H54 (cell line): ENCODE results near the gene NFKBIA.
"Not testable (repeated sequence)": the region's sequence is repeated elsewhere in the genome, so short reads cannot be mapped to it uniquely, and the experiment has no call there.

Experiments
- DNase-seq: peaks from one replicate; pipeline ENCODE4 v3.0.0; 2011; ENCODE audit warnings: low spot score, mixed read lengths; ENCODE audit not compliant: insufficient read length
- FAIRE-seq: peaks from 3 replicates; lab custom pipeline; 2011; peaks lifted over from hg19 to GRCh38; lab: Jason Lieb, UNC
- POLR2A ChIP-seq: IDR thresholded peaks from 2 replicates; pipeline ENCODE4 v1.6.1; 2011; ENCODE audit warnings: low read depth, mild to moderate bottlenecking, low read length

Gene NFKBIA, protein sequence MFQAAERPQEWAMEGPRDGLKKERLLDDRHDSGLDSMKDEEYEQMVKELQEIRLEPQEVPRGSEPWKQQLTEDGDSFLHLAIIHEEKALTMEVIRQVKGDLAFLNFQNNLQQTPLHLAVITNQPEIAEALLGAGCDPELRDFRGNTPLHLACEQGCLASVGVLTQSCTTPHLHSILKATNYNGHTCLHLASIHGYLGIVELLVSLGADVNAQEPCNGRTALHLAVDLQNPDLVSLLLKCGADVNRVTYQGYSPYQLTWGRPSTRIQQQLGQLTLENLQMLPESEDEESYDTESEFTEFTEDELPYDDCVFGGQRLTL

DNA sequence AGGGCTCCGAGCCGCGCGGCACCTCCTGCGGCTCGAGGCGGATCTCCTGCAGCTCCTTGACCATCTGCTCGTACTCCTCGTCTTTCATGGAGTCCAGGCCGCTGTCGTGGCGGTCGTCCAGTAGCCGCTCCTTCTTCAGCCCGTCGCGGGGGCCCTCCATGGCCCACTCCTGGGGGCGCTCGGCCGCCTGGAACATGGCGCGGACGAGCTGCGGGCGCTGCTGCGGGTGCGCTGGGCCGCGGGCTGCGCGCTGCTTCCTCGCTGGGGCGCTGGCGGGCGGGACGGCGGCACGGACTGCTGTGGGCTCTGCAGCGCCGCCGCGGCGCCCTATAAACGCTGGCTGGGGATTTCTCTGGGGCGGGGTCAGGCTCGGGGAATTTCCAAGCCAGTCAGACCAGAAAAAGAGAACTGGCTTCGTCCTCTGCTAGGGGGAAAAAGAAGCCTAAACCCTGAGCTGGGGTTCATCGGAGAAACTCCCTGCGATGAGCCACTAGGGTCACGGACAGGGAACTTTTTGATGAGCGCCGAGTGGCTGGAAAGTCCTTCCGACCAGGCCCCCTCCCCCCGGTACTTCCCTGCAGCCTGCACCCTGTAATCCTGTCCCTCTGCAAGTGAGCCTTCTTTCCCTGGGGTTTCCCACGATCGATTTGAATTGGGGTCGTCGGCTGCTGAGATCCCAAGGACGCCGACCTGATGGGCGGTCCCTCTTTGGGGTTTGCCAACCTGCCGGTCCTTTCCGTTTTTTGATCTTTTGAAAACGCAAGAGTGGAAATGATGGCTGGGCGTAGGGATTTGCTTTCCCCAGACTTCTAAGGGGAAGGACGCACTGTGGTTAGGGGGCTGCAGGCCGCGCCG is at the start of gene NFKBIA:
Gene NFKBIA (minus strand): TSS at position 301 of the 855 bp plus-strand sequence. CDS start 105 bp downstream, at position 196.
- FAIRE-seq (no peak), DNase-seq (peak; percentile 38)
- peak; percentile 92 for TF ChIP-seq POLR2A

GRCh38 chr14:35446450-35446849 is 41.9 kb upstream of the NFKBIA start:
- TF ChIP-seq POLR2A = no peak
- DNase-seq (no peak), FAIRE-seq (no peak)

DNA sequence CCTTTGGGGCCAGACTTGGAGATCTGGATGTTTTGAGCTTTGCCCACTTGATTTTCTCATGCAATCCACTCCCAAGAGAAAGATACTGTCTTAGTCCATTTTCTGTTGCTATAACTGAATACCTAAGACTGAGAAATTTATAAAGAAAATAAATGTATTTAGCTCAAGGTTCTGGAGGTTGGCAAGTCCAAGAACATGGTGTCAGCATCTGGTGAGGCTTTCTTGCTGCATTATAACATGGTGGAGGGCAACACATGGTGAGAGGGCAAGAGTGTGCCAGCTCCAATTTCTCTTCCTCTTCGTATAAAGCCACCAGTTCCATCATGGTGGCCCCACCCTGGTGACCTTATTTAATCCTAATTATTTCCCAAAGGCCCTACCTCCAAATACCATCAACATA is 39.6 kb upstream of the NFKBIA start:
- FAIRE-seq (no peak), DNase-seq (no peak)
- no peak for TF ChIP-seq POLR2A

GRCh38 chr14:35441160-35441559 is 36.6 kb upstream of the NFKBIA start:
- FAIRE-seq = no peak
- TF ChIP-seq POLR2A = no peak
- DNase-seq = no peak

- DNase-seq (no peak), FAIRE-seq (no peak)
- no peak for TF ChIP-seq POLR2A
Observed at GRCh38 chr14:35438910-35439713, 34.6 kb upstream of the NFKBIA start.

GRCh38 chr14:35438492-35438891 is 33.9 kb upstream of the NFKBIA start:
- DNase-seq, FAIRE-seq: not testable (repeated sequence)

DNA sequence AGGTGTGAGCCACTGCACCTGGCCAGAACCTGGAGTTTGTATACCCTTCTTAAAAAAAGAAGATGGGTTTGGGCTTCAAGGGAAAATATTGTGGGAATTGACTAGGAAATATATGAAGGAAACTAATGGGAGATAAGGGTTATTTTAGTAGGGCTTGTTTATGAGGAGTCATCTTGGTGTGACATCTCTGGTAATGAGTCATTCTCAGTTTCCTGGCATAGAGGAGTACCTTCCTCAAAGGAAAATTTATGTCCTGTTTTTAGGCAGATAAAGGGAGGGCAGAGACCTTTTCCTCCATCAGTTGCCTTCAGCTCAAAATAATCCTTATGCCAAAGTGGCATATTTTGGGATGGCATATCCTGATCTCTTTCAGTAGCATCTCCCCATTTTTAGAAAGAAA is 30.6 kb upstream of the NFKBIA start:
- no peak for TF ChIP-seq POLR2A
- DNase-seq = no peak
- no peak for FAIRE-seq

DNA sequence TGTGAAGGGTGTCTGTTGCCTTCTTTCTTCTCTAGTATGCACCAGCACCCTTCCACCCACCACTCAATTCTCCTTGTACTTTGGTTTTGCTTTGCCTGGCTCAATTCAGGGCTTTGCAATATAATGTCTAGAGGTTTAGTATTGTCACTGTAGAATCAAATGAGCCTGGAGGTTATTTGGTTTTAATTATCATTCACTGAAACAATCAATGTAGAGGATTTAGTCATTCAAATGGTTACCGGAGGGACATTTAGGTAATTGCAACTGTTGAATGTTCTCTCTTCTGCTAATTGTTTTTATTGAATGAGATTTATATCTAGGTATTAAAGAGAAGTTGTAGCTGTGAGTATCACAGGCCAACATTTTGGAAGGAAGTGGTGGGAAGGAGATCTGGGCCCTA is 29.3 kb upstream of the NFKBIA start:
- FAIRE-seq (no peak), DNase-seq (no peak)
- TF ChIP-seq POLR2A = no peak

DNA sequence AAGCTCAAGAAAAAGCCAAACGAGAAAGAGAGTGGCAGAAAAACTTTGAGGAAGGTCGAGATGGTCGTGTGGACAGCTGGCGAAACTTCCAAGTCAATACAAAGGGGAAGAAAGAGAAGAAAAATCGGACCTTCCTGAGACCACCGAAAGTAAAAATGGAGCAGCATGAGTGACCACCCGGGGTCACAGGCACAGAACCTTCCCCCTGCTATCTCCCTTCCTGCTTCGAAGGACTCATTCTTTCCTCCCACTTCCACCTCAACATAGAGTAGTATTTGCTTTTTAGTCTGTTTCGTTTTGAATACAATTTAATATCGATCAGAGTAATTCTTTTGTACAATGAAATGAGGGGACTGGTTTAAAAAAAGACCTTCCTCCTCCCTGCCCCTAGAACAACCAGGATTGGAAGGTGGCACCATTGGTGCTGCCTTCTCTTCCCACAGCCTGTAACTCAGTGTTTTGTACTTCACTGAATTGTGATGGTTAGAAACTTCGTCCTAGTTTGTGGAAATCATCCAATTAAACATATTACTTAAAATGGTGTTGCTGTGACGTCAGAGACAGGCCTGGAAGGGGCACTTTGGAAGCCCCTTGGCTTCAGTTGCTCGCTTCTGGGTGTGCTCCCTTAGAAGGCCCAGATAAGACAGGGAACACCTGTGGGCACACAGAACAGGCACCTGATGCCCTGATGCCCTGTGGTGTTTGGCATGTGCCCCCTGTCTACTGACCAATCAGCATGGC is 26.1 kb upstream of the NFKBIA start:
- no peak for TF ChIP-seq POLR2A

GRCh38 chr14:35429951-35430350 is 25.4 kb upstream of the NFKBIA start:
- DNase-seq = no peak
- no peak for TF ChIP-seq POLR2A
- no peak for FAIRE-seq

More for the DNA sequence above, 26.1 kb upstream of the NFKBIA start:
- FAIRE-seq (no peak), DNase-seq (no peak)

- FAIRE-seq = no peak
- no peak for DNase-seq
- no peak for TF ChIP-seq POLR2A
Observed at GRCh38 chr14:35425850-35426249, 21.3 kb upstream of the NFKBIA start.

GRCh38 chr14:35423621-35424020 is 19.1 kb upstream of the NFKBIA start:
- FAIRE-seq = no peak
- no peak for DNase-seq
- no peak for TF ChIP-seq POLR2A
